Measurements from ENCODE around the gene FAH. TPM values are rescaled to one million over a fixed set of nuclear protein-coding genes. Genes with fewer than 3 reads are reported as not detected.

FAH gene
- total RNA-seq, 1 donor from 2014 or later: 18.0 TPM

DNA sequence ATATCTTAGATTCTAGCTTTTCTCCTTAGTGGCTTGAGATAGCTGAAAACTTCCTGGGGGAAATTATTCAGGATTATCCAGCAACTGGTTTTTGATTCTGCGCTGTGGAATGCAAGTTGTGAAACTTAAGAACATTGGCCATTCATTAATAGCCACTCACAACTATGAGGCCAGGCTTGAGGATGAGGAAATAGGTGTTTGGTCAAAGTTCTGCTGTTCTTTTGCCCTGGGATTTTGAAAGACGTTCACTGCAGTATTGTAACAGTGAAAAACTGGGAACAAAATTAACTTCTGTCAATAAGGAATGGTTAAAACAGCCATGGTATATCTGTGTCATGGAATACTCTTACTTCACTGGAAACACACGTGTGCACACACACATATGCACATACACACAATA lies 55.1 kb downstream of the FAH start:
- intact Hi-C loops (cut with micrococcal nuclease): no loop called here
- no peak for DNase-seq
- Histone ChIP-seq H3K36me3 (no peaks in the 10 kb centered on the region), H3K27me3 (ENCODE audit: low read depth) (peaks cover 10% of the 10 kb centered on the region), H3K27ac (replicated peaks) (no peak overlapping the region), H3K9me3 (replicated peaks) (peaks cover 4% of the 10 kb centered on the region), H3K4me3 (no peak overlapping the region), H3K4me1 (peaks cover 32% of the 10 kb centered on the region)
- no peak for TF ChIP-seq CTCF (IDR thresholded peaks at IDR 0.05; ENCODE audit: borderline replicate concordance)

DNA sequence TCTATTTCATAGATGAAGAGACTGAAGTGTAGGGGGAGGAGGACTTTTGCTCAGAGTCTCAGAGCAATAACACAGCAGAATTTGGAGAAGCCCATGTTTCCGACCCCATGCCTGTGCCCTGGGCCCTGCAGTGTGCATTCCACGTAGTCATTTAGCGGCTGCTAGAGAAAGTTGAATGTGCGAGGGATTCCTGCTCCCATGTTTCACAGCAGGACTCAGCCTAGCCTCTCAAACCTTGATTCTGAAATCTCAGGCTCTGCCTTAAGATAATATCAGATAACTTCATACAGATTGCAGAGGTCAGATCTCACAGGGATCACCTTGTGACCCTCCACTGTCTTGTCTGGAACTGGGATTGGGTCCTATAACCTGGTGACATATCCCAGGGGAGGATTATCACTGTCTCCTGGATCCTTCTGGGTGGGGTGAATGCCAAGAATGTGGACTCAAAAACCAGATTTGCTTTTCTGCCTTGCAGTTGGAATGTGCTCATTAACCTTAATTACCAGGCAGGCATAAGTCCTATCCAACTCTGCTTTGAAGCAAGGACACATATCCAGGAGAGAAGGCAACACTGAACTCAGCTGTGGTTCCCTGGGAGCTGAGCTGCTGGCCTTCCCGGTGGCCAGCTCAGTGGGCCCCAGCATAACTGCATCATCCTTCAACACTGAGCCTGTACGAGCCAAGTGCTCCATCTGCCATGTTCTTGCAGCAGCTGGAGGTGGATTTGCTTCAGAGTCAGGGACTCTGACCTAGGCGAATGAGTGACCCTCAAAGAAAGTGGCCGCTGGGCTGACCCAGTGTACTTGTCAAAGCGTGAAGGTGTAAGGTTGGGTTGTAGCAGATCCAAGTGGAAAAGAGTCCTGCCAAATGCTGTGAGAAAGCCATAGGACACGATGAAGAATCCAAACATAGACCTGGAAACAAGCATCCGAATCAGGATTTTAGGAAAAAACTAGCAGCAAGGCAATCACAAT lies 56.2 kb downstream of the FAH start:
- peaks cover 32% of the 10 kb centered on the region for H3K4me1 ChIP-seq
- no peaks in the 10 kb centered on the region for H3K36me3 ChIP-seq
- intact Hi-C loops (cut with micrococcal nuclease): no loop called here
- H3K27me3 ChIP-seq (ENCODE audit: low read depth): peaks cover 8% of the 10 kb centered on the region
- H3K4me3 ChIP-seq: no peak overlapping the region
- H3K9me3 ChIP-seq (replicated peaks): peaks cover 12% of the 10 kb centered on the region
- no peak overlapping the region for H3K27ac ChIP-seq (replicated peaks)
- no peak for TF ChIP-seq CTCF (IDR thresholded peaks at IDR 0.05; ENCODE audit: borderline replicate concordance)
- DNase-seq: no peak

GRCh38 chr15:80210611-80211573 lies 58.1 kb downstream of the FAH start:
- H3K4me3 ChIP-seq: no peak overlapping the region
- intact Hi-C loops (cut with micrococcal nuclease): no loop called here
- no peak overlapping the region for H3K27ac ChIP-seq (replicated peaks)
- peaks cover 12% of the 10 kb centered on the region for H3K9me3 ChIP-seq (replicated peaks)
- DNase-seq: no peak
- H3K4me1 ChIP-seq: peaks cover 32% of the 10 kb centered on the region
- no peaks in the 10 kb centered on the region for H3K36me3 ChIP-seq
- H3K27me3 ChIP-seq (ENCODE audit: low read depth): peaks cover 8% of the 10 kb centered on the region
- no peak for TF ChIP-seq CTCF (IDR thresholded peaks at IDR 0.05; ENCODE audit: borderline replicate concordance)

- H3K36me3 ChIP-seq: no peaks in the 10 kb centered on the region
- peaks cover 8% of the 10 kb centered on the region for H3K27me3 ChIP-seq (ENCODE audit: low read depth)
- no peak for TF ChIP-seq CTCF (IDR thresholded peaks at IDR 0.05; ENCODE audit: borderline replicate concordance)
- H3K4me3 ChIP-seq: no peak overlapping the region
- no peak overlapping the region for H3K27ac ChIP-seq (replicated peaks)
- no peak for DNase-seq
- intact Hi-C loops (cut with micrococcal nuclease): no loop called here
- H3K9me3 ChIP-seq (replicated peaks): peaks cover 12% of the 10 kb centered on the region
- peaks cover 32% of the 10 kb centered on the region for H3K4me1 ChIP-seq
Measured at GRCh38 chr15:80211976-80212375, 59.2 kb downstream of the FAH start.

DNA sequence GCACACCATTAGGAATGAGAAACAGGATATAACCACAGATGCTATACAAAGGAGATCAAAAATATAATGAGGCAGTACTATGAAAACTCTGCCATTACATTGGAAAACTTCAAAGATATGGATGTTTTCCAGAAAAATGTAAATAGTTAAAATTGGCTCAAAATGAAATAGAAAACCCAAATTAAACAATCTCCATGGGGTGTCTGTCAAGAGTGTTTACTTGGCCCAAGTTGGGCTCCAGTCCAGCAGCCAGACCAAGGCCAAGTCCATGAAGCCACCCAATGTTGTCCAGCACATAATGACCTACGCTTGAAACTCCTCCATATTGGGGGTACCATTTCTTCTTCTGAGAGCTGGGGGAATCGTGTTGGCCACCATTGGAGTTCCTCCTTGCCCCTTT lies 62.1 kb downstream of the FAH start:
- no peak overlapping the region for H3K27ac ChIP-seq (replicated peaks)
- peaks cover 21% of the 10 kb centered on the region for H3K4me1 ChIP-seq
- DNase-seq: no peak
- H3K9me3 ChIP-seq (replicated peaks): peaks cover 12% of the 10 kb centered on the region
- no peak for TF ChIP-seq CTCF (IDR thresholded peaks at IDR 0.05; ENCODE audit: borderline replicate concordance)
- H3K27me3 ChIP-seq (ENCODE audit: low read depth): no peaks in the 10 kb centered on the region
- no peak overlapping the region for H3K4me3 ChIP-seq
- intact Hi-C loops (cut with micrococcal nuclease): no loop called here
- H3K36me3 ChIP-seq: no peaks in the 10 kb centered on the region
